Measurements from ENCODE around the gene ANKRD26.

Gene ANKRD26

GRCh38 chr10:27019827-27020226, 80.5 kb downstream of the ANKRD26 start:
- DNase-seq: no peak

- DNase-seq: no peak
Observed at GRCh38 chr10:26997610-26998009, 102.7 kb downstream of the ANKRD26 start.

GRCh38 chr10:26994743-26995142, 105.6 kb downstream of the ANKRD26 start:
- DNase-seq: no peak

- DNase-seq: no peak
Observed at GRCh38 chr10:26987851-26988250, 112.4 kb downstream of the ANKRD26 start.

- no peak for DNase-seq
Observed at GRCh38 chr10:26983156-26983555, 117.1 kb downstream of the ANKRD26 start.

- DNase-seq: no peak
Observed at GRCh38 chr10:26982058-26982457, 118.2 kb downstream of the ANKRD26 start.

GRCh38 chr10:26981232-26981824, 119.0 kb downstream of the ANKRD26 start:
- DNase-seq: no peak

GRCh38 chr10:26978519-26978918, 121.8 kb downstream of the ANKRD26 start:
- DNase-seq: no peak

GRCh38 chr10:26977635-26978034, 122.7 kb downstream of the ANKRD26 start:
- DNase-seq: no peak

- no peak for DNase-seq
Observed at GRCh38 chr10:26970667-26971066, 129.6 kb downstream of the ANKRD26 start.

- DNase-seq: no peak
Observed at GRCh38 chr10:26969145-26969926, 131.0 kb downstream of the ANKRD26 start.

- no peak for DNase-seq
Observed at GRCh38 chr10:26962835-26963234, 137.5 kb downstream of the ANKRD26 start.

GRCh38 chr10:26960308-26960707, 140.0 kb downstream of the ANKRD26 start:
- no peak for DNase-seq

GRCh38 chr10:26959841-26960240, 140.5 kb downstream of the ANKRD26 start:
- no peak for DNase-seq
